ENCODE results near the gene PLXNA2.

DNA sequence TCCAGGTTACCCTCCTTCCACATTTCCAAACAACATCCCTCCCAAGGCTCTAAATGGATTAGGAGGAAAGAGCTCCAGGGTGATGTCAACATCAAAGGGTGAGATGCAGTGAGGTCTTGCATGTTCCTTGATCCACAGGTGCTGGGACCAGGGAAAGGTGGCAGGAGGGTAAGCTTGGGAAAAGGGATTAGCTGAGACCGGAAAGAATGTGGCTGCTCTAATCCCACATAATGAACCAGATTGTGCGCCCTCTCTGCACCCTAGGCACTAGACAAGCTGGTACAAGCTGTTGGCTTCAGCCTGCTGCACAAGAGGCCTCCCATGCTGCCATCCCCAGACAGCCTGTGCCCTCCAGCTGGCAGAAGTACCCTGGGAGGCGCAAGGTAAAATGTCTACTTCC lies 34.9 kb downstream of the PLXNA2 start:
- no peak for TF ChIP-seq ELK1 (IDR thresholded peaks at IDR 0.05; ENCODE audit: borderline replicate concordance, low read depth, low read length)
- TF ChIP-seq, protein P1, sequence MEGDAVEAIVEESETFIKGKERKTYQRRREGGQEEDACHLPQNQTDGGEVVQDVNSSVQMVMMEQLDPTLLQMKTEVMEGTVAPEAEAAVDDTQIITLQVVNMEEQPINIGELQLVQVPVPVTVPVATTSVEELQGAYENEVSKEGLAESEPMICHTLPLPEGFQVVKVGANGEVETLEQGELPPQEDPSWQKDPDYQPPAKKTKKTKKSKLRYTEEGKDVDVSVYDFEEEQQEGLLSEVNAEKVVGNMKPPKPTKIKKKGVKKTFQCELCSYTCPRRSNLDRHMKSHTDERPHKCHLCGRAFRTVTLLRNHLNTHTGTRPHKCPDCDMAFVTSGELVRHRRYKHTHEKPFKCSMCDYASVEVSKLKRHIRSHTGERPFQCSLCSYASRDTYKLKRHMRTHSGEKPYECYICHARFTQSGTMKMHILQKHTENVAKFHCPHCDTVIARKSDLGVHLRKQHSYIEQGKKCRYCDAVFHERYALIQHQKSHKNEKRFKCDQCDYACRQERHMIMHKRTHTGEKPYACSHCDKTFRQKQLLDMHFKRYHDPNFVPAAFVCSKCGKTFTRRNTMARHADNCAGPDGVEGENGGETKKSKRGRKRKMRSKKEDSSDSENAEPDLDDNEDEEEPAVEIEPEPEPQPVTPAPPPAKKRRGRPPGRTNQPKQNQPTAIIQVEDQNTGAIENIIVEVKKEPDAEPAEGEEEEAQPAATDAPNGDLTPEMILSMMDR (conservative IDR thresholded peaks at IDR 0.05; ENCODE audit: low read depth, low read length), result no peak
